NAMALWA (cell line): ENCODE data around the gene PBX1.
A peak's percentile ranks its signal among the peaks of the same experiment; 100 is the strongest.

ENCODE experiments used
- DNase-seq: peaks from one replicate; pipeline ENCODE4 v3.0.0-alpha.2; 2015; ENCODE audit warnings: low spot score

The PBX1 gene

DNA sequence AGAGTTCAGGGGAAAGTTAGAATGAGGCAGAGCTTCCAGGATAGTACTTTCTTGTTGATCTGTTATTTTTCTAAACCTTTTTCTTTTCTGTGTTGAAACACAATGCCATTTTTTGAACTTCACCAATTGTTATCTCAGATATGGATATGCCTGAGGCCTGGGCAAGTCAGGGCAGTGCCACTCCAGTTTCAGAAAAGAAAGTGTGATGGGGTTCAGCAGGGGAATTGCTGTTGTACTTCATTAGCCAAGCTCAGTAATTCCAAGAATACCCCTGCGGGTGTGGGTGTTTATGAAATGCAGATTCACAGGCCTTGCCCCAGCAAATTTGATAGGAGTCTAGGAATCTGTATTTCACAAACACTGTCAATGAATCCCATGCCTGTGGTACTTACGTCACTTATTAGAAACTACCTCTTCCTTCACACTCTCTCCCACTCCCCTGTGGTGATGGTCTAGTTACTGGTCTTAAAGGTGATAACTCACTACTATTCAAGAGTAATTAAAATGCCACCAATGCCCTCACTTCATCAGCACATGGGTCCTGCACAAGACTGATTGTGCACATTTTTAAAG, 142.3 kb downstream of the PBX1 start:
- DNase-seq, result no peak

DNA sequence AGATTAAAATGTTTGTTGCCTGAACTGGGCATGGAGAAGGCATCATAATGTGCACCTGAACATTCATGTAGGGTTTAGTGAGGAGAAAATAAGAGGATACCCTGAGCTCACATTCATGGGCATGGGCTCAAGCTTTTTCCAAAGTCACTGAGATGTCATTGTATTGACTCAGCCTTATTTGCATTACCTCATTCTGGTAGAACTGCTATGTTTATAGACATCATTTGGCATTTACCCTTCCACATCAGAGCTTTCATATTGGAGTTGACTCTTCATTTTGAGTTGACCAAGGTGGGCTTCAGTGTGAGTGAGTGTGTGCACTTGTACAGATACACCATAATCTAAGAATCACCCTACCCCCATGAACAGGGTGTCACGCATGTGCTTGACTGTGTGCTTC, 143.2 kb downstream of the PBX1 start:
- no peak for DNase-seq

- DNase-seq, result no peak
Observed at GRCh38 chr1:164702664-164703063, 143.7 kb downstream of the PBX1 start.

- DNase-seq, result no peak
Observed at GRCh38 chr1:164703463-164703862, 144.5 kb downstream of the PBX1 start.

DNA sequence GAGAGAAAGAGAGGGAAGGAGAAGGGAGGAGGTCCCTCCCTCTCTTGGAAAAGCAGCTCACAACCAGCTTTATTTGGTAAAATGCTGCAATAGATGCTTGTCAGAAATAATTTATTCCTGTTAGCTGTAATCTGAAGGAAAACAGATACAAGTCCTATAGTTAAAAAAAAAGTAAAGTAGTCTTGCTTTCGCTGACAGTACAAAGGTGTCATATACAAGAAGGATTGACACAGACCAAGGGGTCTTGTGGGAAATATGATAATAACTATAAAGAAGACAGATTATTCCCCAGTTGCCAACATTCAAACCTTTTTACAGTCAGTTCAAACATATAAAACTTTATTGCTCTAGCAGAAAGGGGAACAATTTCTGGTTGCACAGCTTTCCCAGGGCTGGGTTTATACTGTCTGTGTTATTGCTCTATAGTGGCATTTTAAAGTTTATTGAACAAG, 145.0 kb downstream of the PBX1 start:
- no peak for DNase-seq

DNA sequence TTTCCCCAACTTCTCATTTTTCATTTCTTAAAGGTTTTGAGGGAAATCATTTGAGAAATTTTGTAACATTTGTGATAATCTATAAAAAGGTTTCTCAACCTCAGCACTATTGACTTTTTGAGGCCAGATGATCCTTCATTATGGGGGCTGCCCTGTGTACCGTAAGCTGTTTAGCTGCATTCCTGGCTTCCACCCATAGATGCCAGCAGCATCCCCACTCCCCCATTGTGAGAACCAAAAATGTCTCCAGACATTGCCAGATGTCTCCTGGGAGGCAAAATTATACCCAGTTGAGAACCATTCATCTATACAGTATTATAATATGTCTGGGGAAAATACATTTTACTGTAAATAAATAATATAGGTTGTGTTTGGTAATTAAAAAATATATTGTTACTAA, 146.0 kb downstream of the PBX1 start:
- DNase-seq, result peak; percentile 16

GRCh38 chr1:164706606-164706987, 147.6 kb downstream of the PBX1 start:
- no peak for DNase-seq

DNA sequence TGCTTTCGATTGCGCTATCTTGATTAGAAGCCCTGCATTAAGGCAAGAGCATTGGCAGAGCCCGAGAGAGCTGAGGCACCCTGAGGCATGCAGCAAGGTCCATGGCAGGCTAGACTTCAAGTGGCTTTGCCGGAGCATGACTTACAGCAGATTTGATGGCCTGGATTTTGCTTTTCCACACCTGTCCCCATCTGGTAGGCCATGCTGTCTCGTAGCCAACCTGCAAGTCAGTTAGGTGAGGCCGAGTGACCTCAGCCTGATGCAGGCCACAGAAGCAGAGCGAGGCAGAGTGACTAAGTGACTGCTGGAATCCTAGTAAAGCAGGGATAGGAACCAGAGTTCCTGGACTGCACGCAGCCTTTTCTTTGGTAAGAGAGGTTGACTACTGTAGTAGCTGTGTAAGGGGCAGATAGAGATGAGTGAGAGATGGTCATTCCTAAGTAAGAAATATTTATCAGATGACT, 148.9 kb downstream of the PBX1 start:
- no peak for DNase-seq

DNA sequence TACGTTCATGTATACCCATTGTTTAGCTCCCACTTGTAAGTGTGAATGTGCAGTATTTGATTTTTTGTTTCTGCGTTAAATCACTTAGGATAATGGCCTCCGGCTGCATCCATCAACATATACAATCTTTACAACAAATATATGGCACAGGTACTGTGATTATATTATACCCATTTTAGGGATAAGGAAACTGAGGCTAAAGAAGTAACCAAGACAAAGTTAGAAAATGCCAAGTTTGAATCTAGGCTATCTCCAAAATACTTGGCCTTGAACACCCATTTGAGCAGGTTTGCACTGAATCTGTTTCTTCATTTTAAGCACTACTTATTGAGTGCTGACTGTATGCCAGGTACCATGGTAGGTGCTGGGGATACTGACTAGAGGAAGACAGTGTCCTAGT, 149.6 kb downstream of the PBX1 start:
- no peak for DNase-seq

DNA sequence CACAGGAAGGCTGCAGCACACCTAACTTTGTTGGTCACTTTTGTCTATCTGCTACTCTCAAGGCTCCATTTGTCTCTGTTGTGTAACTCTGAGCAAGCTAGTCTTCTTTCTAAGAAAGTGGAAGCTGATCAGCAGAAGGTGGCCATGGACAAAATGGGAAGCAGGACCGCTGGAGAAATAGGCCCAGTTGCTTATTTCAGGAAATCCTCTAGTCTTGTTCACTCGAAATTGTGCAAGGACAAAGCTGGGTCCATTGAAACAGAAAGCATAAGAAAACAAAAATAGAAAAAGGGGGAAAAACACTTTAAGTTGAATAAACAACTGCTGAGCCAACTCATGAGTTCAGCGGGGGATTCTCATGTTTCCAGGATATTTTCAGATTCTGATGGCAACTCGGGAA, 150.1 kb downstream of the PBX1 start:
- no peak for DNase-seq

DNA sequence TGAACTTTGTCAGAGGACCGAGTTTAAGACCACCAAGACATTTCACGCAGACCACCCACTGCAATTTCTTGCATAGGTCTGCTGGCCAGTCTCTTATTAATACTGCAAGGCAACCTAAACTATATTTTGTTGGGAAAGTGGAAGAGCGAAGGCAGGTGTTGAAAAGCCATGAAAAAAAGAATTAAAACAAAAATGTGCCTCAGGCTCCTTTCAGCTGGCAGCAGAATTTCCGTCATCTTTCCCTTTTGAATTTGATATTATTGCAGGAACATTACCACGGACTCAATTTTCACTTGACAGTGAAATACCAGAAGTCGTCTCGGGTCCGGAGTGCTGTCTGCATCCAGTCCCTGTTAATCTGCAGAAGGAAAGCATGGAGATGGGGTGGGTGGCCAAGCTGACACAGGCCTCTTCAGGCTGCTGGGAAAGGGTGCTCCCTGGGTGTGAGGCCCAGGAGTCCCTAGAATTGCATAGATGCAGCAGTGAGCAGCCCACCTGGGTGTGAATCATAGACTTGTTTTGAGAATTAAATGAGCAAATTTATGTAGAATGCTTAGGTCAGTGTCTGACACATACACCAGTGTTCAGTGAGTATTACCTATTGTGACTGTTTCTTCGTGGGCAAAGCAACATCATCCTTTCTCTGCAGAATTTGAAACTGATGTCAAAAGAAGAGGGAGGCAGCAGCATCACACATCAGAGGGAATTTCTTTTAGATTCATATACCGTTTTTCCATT, 150.7 kb downstream of the PBX1 start:
- no peak for DNase-seq

GRCh38 chr1:164712131-164713036, 153.4 kb downstream of the PBX1 start:
- DNase-seq, result no peak

DNA sequence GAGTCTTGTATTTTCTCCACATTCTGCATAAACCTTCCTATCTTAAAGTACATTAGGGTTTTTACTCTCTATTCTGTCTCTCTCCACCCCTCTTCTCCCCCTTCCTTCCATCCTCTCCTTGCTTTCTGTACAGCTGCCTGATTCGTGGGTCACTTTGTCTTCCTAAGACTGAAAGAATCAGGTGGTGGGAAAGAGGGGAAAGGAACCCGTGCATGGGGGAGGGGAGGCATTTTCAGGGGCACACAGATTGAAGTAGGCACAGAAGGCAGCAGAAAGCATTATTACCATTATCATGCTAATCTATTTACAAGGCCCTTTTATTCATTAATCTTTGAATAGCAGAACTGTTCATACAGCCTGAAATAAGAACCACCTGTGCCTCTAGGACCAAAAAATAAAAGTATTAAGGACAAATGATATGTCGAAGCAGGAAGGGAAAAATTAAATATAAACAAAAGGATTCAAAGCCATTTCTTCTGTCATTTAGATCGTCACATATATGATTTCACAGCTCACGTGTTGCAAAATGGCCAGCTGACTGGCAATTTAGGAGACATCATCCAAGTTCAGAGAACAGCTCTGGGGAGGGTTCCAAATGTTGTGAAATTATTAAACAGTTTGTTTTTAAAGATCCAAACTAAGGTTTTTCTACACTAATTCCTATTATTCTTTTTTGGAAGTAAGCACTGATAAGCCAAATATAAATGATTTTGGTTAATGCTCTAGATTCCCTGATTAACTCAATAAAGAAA, 154.6 kb downstream of the PBX1 start:
- no peak for DNase-seq

DNA sequence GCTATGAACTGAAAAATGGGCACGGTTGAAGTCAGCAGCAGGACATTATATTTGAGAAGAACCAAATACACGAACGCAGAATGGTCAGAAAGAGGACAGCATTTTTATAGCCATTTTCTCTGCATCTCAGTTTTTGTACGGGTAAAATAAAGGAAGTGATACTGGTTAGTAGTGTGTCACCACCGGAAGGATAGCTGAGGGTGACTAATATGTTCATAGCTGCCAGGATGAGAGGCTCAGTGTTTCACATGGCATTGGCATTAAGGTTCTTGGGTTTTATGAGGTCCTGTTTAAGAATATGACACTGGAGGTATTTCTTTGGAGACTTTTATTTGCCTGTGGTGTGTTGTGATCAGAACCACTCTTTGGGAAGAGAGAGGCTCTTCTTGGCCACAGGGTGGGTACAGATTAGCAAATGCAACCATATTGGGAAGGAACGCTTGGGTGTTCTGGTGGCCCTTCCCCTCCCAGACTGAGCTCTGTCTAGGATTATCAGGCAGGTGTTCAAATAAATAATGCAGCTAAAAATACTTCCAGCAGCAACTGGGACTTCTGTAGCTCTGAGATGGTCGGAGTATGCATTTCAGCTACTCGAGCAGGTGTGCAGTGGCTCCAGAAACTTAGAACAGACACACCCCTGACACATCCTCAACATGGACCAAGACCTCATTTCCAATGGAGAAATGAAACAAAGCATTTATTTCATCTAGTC, 158.2 kb downstream of the PBX1 start:
- DNase-seq, result peak; percentile 32

GRCh38 chr1:164718821-164719220, 159.8 kb downstream of the PBX1 start:
- no peak for DNase-seq

DNA sequence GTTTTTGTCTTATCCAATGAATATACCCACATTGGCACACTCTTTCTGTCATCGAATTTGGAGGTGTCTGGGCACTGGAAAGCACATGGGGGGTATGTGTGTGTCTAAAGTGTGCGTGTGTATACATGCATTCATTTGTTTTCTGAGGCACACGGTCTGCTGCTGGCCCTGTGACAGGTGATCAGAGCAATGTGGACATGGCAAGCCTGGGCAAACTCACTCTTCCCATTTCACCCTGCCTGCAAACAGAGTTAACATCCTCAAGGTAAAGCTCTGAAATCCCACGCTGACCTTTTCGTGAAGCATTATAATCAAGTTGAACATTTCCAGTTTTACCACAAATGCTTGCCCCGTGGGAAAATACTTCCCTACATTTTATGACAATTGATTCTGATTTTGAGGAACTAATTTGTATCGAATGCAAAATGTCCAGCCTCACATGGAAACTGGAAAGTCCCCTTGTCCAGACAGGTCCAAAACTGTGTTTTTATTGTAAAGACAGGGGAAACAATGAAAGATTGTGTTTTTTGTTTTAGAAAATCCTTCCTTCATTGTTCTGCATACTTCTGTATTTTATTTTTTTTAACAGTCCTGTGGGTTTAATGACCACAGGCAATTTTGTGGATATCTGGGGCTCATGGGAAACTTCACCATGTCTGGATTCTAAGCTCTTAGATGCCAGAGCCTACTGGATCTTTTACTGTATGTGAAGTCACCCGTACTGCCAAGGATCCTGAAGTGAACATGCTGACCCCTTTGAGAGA, 160.9 kb downstream of the PBX1 start:
- no peak for DNase-seq

DNA sequence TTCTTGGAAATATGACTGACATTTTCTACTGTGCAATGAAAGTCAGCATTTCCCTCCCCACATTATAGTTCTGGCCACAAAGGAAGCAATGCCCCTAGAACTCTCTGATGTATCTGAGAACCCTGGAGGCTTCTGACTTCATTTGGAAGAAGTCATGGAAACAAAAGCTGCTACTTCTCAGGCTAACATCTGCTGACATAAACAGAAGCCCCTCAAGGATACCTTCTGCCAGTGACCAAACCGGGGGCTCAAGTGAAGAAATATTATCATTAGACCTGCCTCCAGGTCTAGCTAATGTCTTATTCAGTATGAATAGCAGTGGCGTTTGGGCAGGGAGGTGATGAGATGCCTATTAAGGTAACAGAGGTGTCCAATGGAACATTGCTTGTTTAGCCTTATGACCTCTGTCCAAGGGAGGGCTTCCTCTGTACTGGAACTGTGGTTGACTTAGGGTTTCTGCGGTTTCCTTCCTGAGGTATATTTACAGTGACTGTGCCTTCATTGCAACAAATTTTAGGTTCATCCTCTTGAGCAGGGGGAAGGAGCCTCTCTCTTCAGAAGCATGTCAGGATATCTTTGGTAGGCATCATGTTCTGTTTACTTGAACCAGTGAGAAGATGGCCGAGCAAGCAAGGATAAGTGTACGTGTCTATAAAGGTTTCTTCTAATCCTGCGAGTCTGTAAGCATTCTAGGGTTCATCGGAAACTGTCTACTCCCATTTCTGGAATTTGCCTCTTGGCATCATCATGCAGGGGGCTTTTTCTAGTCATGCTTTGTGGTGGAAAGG, 161.7 kb downstream of the PBX1 start:
- DNase-seq, result no peak

DNA sequence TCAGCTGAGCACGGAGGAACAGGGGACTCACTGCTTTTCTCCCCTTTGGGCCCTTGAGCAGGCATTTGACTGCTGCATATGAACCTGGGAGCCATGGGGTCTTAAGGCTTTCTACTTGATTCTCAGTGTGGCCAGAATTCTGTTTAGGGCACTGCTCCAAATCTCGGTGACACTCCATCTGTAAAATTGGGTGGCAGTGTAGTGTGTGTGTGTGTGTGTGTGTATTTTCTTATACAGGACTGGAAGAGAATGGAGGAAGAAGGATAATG, 162.2 kb downstream of the PBX1 start:
- DNase-seq, result no peak

- no peak for DNase-seq
Observed at GRCh38 chr1:164723296-164723798, 164.4 kb downstream of the PBX1 start.

- DNase-seq, result no peak
Observed at GRCh38 chr1:164725401-164725800, 166.4 kb downstream of the PBX1 start.
